ENCODE measurements around the gene PARP15. TPM values are rescaled to one million over a fixed set of nuclear protein-coding genes. Genes with fewer than 3 reads are reported as not detected.
"Not testable (repeated sequence)": the region's sequence is repeated elsewhere in the genome, so short reads cannot be mapped to it uniquely, and the experiment has no call there.

PARP15 gene
- total and polyA plus RNA-seq, 2 donors (not counting 1 experiment from before 2014, with no cell fraction given), result 0.62 to 1.2 TPM

GRCh38 chr3:122564155-122564912, 13.1 kb upstream of the PARP15 start, which contains the start of the genes DTX3L and PARP9:
TSS of gene DTX3L (plus strand) at chr3:122564338. CDS start at chr3:122564427, 89 bp downstream.
TSS of gene PARP9 (minus strand) at chr3:122564300. CDS start at chr3:122559620, 4,680 bp downstream.
- peak; percentile 81 to 83 for DNase-seq (ENCODE audit: low read depth in 2 of 2)
- TF ChIP-seq EZH2 (IDR thresholded peaks at IDR 0.05; ENCODE audit: low read length, missing control alignments) (no peak), CTCF (conservative IDR thresholded peaks at IDR 0.05 in 1 of 2, IDR thresholded peaks at IDR 0.05 in 1 of 2; ENCODE audit: low read depth in 1 of 2, low read length in 2 of 2) (no peak)

GRCh38 chr3:122568131-122568530, 9.3 kb upstream of the PARP15 start:
- not testable (repeated sequence) for H3K4me3 ChIP-seq (replicated peaks in 1 of 4; ENCODE audit: control extremely low read depth in 1 of 4, insufficient read depth in 1 of 4, low read depth in 3 of 4, low read length in 4 of 4); H3K4me1 ChIP-seq (ENCODE audit: control insufficient read depth, extremely low read depth, insufficient read depth, low read length); H2AFZ ChIP-seq (ENCODE audit: low read length); DNase-seq (ENCODE audit: low read depth in 2 of 2); H3K27me3 ChIP-seq (ENCODE audit: control insufficient read depth, insufficient read depth, low read length); H3K9me3 ChIP-seq (ENCODE audit: control insufficient read depth, insufficient read depth, low read depth, low read length); H3K4me2 ChIP-seq (ENCODE audit: extremely low read depth, insufficient read depth, low read length); H3K27ac ChIP-seq (ENCODE audit: insufficient read depth, low read length); H4K20me1 ChIP-seq (ENCODE audit: control insufficient read depth, extremely low read depth, insufficient read depth, low read length); H3K9ac ChIP-seq (ENCODE audit: insufficient read depth, low read length)
- H3K79me2 ChIP-seq (ENCODE audit: control insufficient read depth, insufficient read depth, low read length), result peaks cover 16% of the 10 kb centered on the region
- H3K36me3 ChIP-seq (ENCODE audit: control insufficient read depth, insufficient read depth, low read length), result peaks cover 13% of the 10 kb centered on the region

More at GRCh38 chr3:122564155-122564912, 13.1 kb upstream of the PARP15 start, which contains the start of the genes DTX3L and PARP9:
- Histone ChIP-seq H3K27me3 (ENCODE audit: control insufficient read depth, insufficient read depth, low read length) (no peaks in the 10 kb centered on the region), H3K79me2 (ENCODE audit: control insufficient read depth, insufficient read depth, low read length) (peaks cover 19% of the 10 kb centered on the region), H3K9me3 (ENCODE audit: control insufficient read depth, insufficient read depth, low read depth, low read length) (no peaks in the 10 kb centered on the region), H2AFZ (ENCODE audit: low read length) (peak within 1 kb of the TSS; percentile 60), H3K9ac (ENCODE audit: insufficient read depth, low read length) (peak within 1 kb of the TSS; percentile 92), H4K20me1 (ENCODE audit: control insufficient read depth, extremely low read depth, insufficient read depth, low read length) (no peaks in the 10 kb centered on the region), H3K4me3 (replicated peaks in 1 of 4; ENCODE audit: control extremely low read depth in 1 of 4, insufficient read depth in 1 of 4, low read depth in 3 of 4, low read length in 4 of 4) (peak within 1 kb of the TSS; percentile 82 to 97 (median 90)), H3K4me1 (ENCODE audit: control insufficient read depth, extremely low read depth, insufficient read depth, low read length) (no peaks in the 10 kb centered on the region), H3K4me2 (ENCODE audit: extremely low read depth, insufficient read depth, low read length) (peak within 1 kb of the TSS; percentile 91), H3K27ac (ENCODE audit: insufficient read depth, low read length) (peak within 1 kb of the TSS; percentile 96), H3K36me3 (ENCODE audit: control insufficient read depth, insufficient read depth, low read length) (peaks cover 12% of the 10 kb centered on the region)

- no peak for DNase-seq (ENCODE audit: low read depth in 2 of 2)
- H3K9ac ChIP-seq (ENCODE audit: insufficient read depth, low read length), result no peak overlapping the region
- H2AFZ ChIP-seq (ENCODE audit: low read length), result no peak overlapping the region
- TF ChIP-seq CTCF (conservative IDR thresholded peaks at IDR 0.05 in 1 of 2, IDR thresholded peaks at IDR 0.05 in 1 of 2; ENCODE audit: low read depth in 1 of 2, low read length in 2 of 2) (no peak), EZH2 (IDR thresholded peaks at IDR 0.05; ENCODE audit: low read length, missing control alignments) (no peak)
- H3K4me3 ChIP-seq (replicated peaks in 1 of 4; ENCODE audit: control extremely low read depth in 1 of 4, insufficient read depth in 1 of 4, low read depth in 3 of 4, low read length in 4 of 4), result no peak overlapping the region
- H3K27me3 ChIP-seq (ENCODE audit: control insufficient read depth, insufficient read depth, low read length), result no peaks in the 10 kb centered on the region
- H3K4me2 ChIP-seq (ENCODE audit: extremely low read depth, insufficient read depth, low read length), result no peak overlapping the region
- no peaks in the 10 kb centered on the region for H3K9me3 ChIP-seq (ENCODE audit: control insufficient read depth, insufficient read depth, low read depth, low read length)
- H3K36me3 ChIP-seq (ENCODE audit: control insufficient read depth, insufficient read depth, low read length), result peaks cover 13% of the 10 kb centered on the region
- H3K27ac ChIP-seq (ENCODE audit: insufficient read depth, low read length), result no peak overlapping the region
- H3K4me1 ChIP-seq (ENCODE audit: control insufficient read depth, extremely low read depth, insufficient read depth, low read length), result no peaks in the 10 kb centered on the region
- H4K20me1 ChIP-seq (ENCODE audit: control insufficient read depth, extremely low read depth, insufficient read depth, low read length), result no peaks in the 10 kb centered on the region
- peaks cover 14% of the 10 kb centered on the region for H3K79me2 ChIP-seq (ENCODE audit: control insufficient read depth, insufficient read depth, low read length)
Measured at GRCh38 chr3:122568755-122569154, 8.7 kb upstream of the PARP15 start.
